ENCODE results near the gene LAD1.

The LAD1 gene

GRCh38 chr1:201361652-201362504 lies 37.2 kb downstream of the LAD1 start:
- peak; percentile 36 for DNase-seq

- DNase-seq: no peak
These were observed 38.0 kb downstream of the LAD1 start for GRCh38 chr1:201360901-201361651.

- DNase-seq: no peak
These were observed 38.6 kb downstream of the LAD1 start for GRCh38 chr1:201360486-201360885.

GRCh38 chr1:201359873-201360210 lies 39.3 kb downstream of the LAD1 start:
- no peak for DNase-seq

GRCh38 chr1:201359031-201359872 lies 39.9 kb downstream of the LAD1 start:
- no peak for DNase-seq

- no peak for DNase-seq
These were observed 40.5 kb downstream of the LAD1 start for GRCh38 chr1:201358596-201358995.

- DNase-seq: no peak
These were observed 41.3 kb downstream of the LAD1 start for GRCh38 chr1:201357636-201358348.

- DNase-seq: no peak
These were observed 41.9 kb downstream of the LAD1 start for GRCh38 chr1:201357211-201357610.

GRCh38 chr1:201356701-201357100 lies 42.4 kb downstream of the LAD1 start:
- no peak for DNase-seq

GRCh38 chr1:201356236-201356635 lies 42.9 kb downstream of the LAD1 start:
- no peak for DNase-seq

- no peak for DNase-seq
These were observed 43.7 kb downstream of the LAD1 start for GRCh38 chr1:201355471-201355870.

GRCh38 chr1:201354901-201355295 lies 44.2 kb downstream of the LAD1 start:
- DNase-seq: no peak

GRCh38 chr1:201354151-201354900 lies 44.8 kb downstream of the LAD1 start:
- no peak for DNase-seq

- DNase-seq: no peak
These were observed 45.8 kb downstream of the LAD1 start for GRCh38 chr1:201353186-201353940.

- no peak for DNase-seq
These were observed 47.5 kb downstream of the LAD1 start for GRCh38 chr1:201351617-201352016.

- no peak for DNase-seq
These were observed 48.2 kb downstream of the LAD1 start for GRCh38 chr1:201350884-201351283.

GRCh38 chr1:201350361-201350725 lies 48.8 kb downstream of the LAD1 start:
- DNase-seq: no peak

- DNase-seq: no peak
These were observed 50.0 kb downstream of the LAD1 start for GRCh38 chr1:201349092-201349491.

GRCh38 chr1:201348211-201348566 lies 50.9 kb downstream of the LAD1 start:
- peak; percentile 52 for DNase-seq

GRCh38 chr1:201347498-201348210 lies 51.5 kb downstream of the LAD1 start:
- no peak for DNase-seq

- no peak for DNase-seq
These were observed 52.1 kb downstream of the LAD1 start for GRCh38 chr1:201346987-201347386.

All from NCI-H2171 treated with DMSO at 0.1 percent for 48 hours (cell line).